PC-9 (cell line): ENCODE measurements around the gene UTF1. TPM values are rescaled to one million over a fixed set of nuclear protein-coding genes. Genes with fewer than 3 reads are reported as not detected.

Source experiments
- BruUV-seq: library from RNA; stranded (reverse); fragments of 400-500 nt; replicated peaks from 2 replicates; lab custom pipeline; 2021; lab: Mats Ljungman, UMichigan
- CTCF ChIA-PET: fragments of 300-600 bp; sonication (Branson Sonifier 250); formaldehyde crosslinking; loops from one replicate; lab custom pipeline; 2022; ENCODE audit warnings: antibody characterized with exemption; lab: Charles Lee
- POLR2A ChIA-PET: fragments of 300-600 bp; sonication (Branson Sonifier 250); formaldehyde crosslinking; loops from one replicate; lab custom pipeline; 2022; ENCODE audit warnings: antibody characterized with exemption; ENCODE audit not compliant: unreplicated experiment; lab: Charles Lee
- DNase-seq, 2 experiments: peaks; one replicate each; pipeline versions ENCODE4 v3.0.0 to v3.0.0-alpha.2; 2015 to 2022; ENCODE audit warnings: mixed read lengths in 1 of 2
- H2AFZ ChIP-seq: fragments of 200-600 bp; sonication (generic); 2 replicates; pipeline ENCODE4 v1.8.1; 2017; ENCODE audit warnings: antibody characterized with exemption
- H3F3A ChIP-seq: fragments of 200-600 bp; sonication (generic); 2 replicates; pipeline ENCODE4 v1.8.1; 2017; ENCODE audit warnings: antibody characterized with exemption, mild to moderate bottlenecking, low read depth; ENCODE audit not compliant: insufficient read depth
- H3K27ac ChIP-seq: fragments of 200-600 bp; sonication (generic); 2 replicates; pipeline ENCODE4 v1.6.1; 2016; ENCODE audit warnings: mixed run types
- H3K27me3 ChIP-seq: fragments of 200-600 bp; sonication (generic); 2 replicates; pipeline ENCODE4 v1.6.1; 2016; ENCODE audit warnings: low read depth, mixed run types; ENCODE audit not compliant: insufficient read depth
- H3K36me3 ChIP-seq: fragments of 200-600 bp; sonication (generic); 2 replicates; pipeline ENCODE4 v1.6.1; 2016; ENCODE audit warnings: low read depth, mixed run types
- H3K4me1 ChIP-seq: fragments of 200-600 bp; sonication (generic); replicated peaks from 2 replicates; pipeline ENCODE4 v1.6.1; 2016; ENCODE audit warnings: mixed run types; ENCODE audit not compliant: insufficient read depth
- H3K4me2 ChIP-seq: fragments of 200-600 bp; sonication (generic); 2 replicates; pipeline ENCODE4 v1.6.1; 2017; ENCODE audit warnings: mixed run types
- H3K4me3 ChIP-seq: fragments of 200-600 bp; sonication (generic); 2 replicates; pipeline ENCODE4 v1.6.1; 2016; ENCODE audit warnings: mixed run types
- H3K79me2 ChIP-seq: fragments of 200-600 bp; sonication (generic); 2 replicates; pipeline ENCODE4 v1.6.1; 2017; ENCODE audit warnings: low read depth, mixed run types
- H3K9me2 ChIP-seq: fragments of 200-600 bp; sonication (generic); 2 replicates; pipeline ENCODE4 v1.8.1; 2017; ENCODE audit warnings: mild to moderate bottlenecking; ENCODE audit not compliant: insufficient read depth
- H3K9me3 ChIP-seq: fragments of 200-600 bp; sonication (generic); 2 replicates; pipeline ENCODE4 v1.8.1; 2016; ENCODE audit warnings: low read depth; ENCODE audit not compliant: insufficient read depth
- H4K20me1 ChIP-seq: fragments of 200-600 bp; sonication (generic); 2 replicates; pipeline ENCODE4 v1.8.1; 2017; ENCODE audit not compliant: insufficient read depth
- EZH2 ChIP-seq: fragments of 200-600 bp; sonication (generic); IDR thresholded peaks from 2 replicates; pipeline ENCODE4 v1.8.0; 2017; ENCODE audit warnings: antibody characterized with exemption, low read depth
- intact Hi-C: fragments of 100-400 bp; cut with micrococcal nuclease; formaldehyde crosslinking; loops from one replicate; pipeline ENCODE4 v1.10.0; 2022; ENCODE audit not compliant: unreplicated experiment
- total RNA-seq: library from RNA; stranded (reverse); gene quantifications from 2 replicates; pipeline ENCODE4 v1.2.3, GENCODE V29; 2021
- TF ChIP-seq, protein P1 (sequence below): fragments of 200-600 bp; sonication (generic); conservative IDR thresholded peaks from 2 replicates; pipeline ENCODE4 v1.6.1; 2017; ENCODE audit warnings: mixed run types, antibody characterized with exemption, mild to moderate bottlenecking, moderate library complexity

Gene UTF1
- total RNA-seq, 1 experiment from 2014 or later = not detected

GRCh38 chr10:133270773-133271297, 40.8 kb downstream of the UTF1 start:
- Histone ChIP-seq H3K4me1 (peaks cover 11% of the 10 kb centered on the region), H3K36me3 (no peaks in the 10 kb centered on the region), H3K4me3 (no peak overlapping the region), H3F3A (no peaks in the 10 kb centered on the region), H3K9me3 (no peaks in the 10 kb centered on the region), H3K27ac (no peak overlapping the region), H3K27me3 (no peaks in the 10 kb centered on the region), H3K4me2 (no peak overlapping the region), H2AFZ (no peak overlapping the region), H3K9me2 (no peaks in the 10 kb centered on the region), H3K79me2 (0 out of 2 replicates have a peak, but pooled peaks cover 5% of the 10 kb centered on the region), H4K20me1 (no peaks in the 10 kb centered on the region)
- TF ChIP-seq, protein P1, sequence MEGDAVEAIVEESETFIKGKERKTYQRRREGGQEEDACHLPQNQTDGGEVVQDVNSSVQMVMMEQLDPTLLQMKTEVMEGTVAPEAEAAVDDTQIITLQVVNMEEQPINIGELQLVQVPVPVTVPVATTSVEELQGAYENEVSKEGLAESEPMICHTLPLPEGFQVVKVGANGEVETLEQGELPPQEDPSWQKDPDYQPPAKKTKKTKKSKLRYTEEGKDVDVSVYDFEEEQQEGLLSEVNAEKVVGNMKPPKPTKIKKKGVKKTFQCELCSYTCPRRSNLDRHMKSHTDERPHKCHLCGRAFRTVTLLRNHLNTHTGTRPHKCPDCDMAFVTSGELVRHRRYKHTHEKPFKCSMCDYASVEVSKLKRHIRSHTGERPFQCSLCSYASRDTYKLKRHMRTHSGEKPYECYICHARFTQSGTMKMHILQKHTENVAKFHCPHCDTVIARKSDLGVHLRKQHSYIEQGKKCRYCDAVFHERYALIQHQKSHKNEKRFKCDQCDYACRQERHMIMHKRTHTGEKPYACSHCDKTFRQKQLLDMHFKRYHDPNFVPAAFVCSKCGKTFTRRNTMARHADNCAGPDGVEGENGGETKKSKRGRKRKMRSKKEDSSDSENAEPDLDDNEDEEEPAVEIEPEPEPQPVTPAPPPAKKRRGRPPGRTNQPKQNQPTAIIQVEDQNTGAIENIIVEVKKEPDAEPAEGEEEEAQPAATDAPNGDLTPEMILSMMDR = no peak
- no peak for TF ChIP-seq EZH2
- CTCF ChIA-PET = no interaction called here
- POLR2A ChIA-PET = no interaction called here
- intact Hi-C loops = no loop called here
- no peak for DNase-seq
- BruUV-seq = no TSS peak

GRCh38 chr10:133271521-133272300, 41.7 kb downstream of the UTF1 start:
- H3F3A ChIP-seq = no peaks in the 10 kb centered on the region
- H2AFZ ChIP-seq = no peak overlapping the region
- H3K79me2 ChIP-seq = 0 out of 2 replicates have a peak, but pooled peaks cover 5% of the 10 kb centered on the region
- H3K4me2 ChIP-seq = no peak overlapping the region
- no peaks in the 10 kb centered on the region for H4K20me1 ChIP-seq
- no peaks in the 10 kb centered on the region for H3K9me2 ChIP-seq
- H3K27me3 ChIP-seq = no peaks in the 10 kb centered on the region
- ChIA-PET POLR2A (no interaction called here), CTCF (no interaction called here)
- no TSS peak for BruUV-seq
- DNase-seq = no peak
- TF ChIP-seq, protein P1 = no peak
- TF ChIP-seq EZH2 = no peak
- no peaks in the 10 kb centered on the region for H3K36me3 ChIP-seq
- intact Hi-C loops = no loop called here
- H3K4me3 ChIP-seq = no peak overlapping the region
- H3K27ac ChIP-seq = no peak overlapping the region
- no peaks in the 10 kb centered on the region for H3K9me3 ChIP-seq
- peaks cover 11% of the 10 kb centered on the region for H3K4me1 ChIP-seq

DNA sequence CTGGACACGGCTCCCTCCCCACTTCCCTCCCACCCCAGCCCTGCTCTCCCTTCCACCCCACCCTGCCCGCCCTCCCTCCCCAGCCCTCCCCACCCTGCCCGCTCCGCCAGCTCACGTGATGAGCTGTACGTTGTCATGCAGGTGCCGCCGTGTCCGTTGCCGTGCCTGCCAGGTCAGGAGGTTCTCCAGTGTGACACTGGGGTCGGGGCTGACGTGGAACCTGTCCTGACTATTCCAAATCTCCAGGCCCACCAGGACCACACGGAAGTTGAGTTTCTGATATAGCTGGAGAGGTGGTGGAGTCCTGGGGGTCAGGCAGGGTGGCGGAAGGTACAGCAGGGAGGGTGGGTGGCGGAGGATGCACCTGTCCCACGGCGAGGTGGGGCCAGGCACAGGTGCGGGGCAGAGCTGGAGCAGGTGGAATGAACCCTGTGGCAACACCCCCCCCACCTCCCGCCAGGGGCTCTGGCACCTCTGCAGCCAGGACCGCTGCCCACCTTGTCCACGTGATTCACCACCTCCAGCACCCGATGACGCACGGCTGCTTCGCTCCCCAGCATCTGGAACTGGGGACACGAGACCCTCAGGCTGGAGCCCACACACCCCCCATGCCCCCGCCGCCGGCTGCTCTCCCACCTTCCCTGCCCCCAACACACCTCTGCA, 42.4 kb downstream of the UTF1 start:
- peaks cover 18% of the 10 kb centered on the region for H3K4me1 ChIP-seq
- H3K9me3 ChIP-seq = no peaks in the 10 kb centered on the region
- no peaks in the 10 kb centered on the region for H3K9me2 ChIP-seq
- no TSS peak for BruUV-seq
- H4K20me1 ChIP-seq = no peaks in the 10 kb centered on the region
- H3K4me2 ChIP-seq = no peak overlapping the region
- H3K27ac ChIP-seq = no peak overlapping the region
- no peaks in the 10 kb centered on the region for H3K36me3 ChIP-seq
- CTCF ChIA-PET = no interaction called here
- no peaks in the 10 kb centered on the region for H3K27me3 ChIP-seq
- H3K4me3 ChIP-seq = no peak overlapping the region
- intact Hi-C loops = no loop called here
- DNase-seq = no peak
- H2AFZ ChIP-seq = no peak overlapping the region
- POLR2A ChIA-PET = no interaction called here
- H3F3A ChIP-seq = peaks cover 6% of the 10 kb centered on the region
- TF ChIP-seq, protein P1 = no peak
- no peak for TF ChIP-seq EZH2
- H3K79me2 ChIP-seq = 0 out of 2 replicates have a peak, but pooled peaks cover 5% of the 10 kb centered on the region
